K562 treated with DMSO at 1 percent for 48 hours (cell line): ENCODE data around the gene MAPK13. TPM values are rescaled to one million over a fixed set of nuclear protein-coding genes. Genes with fewer than 3 reads are reported as not detected.

Experiments
- total RNA-seq: library from RNA; unstranded; fragments of 300-600 nt; gene quantifications from 2 replicates; pipeline ENCODE4 v1.2.3, GENCODE V29; 2022; ENCODE audit warnings: low replicate concordance; ENCODE audit errors: extremely low read depth

MAPK13 gene
- total RNA-seq, result not detected in 2 replicates

GRCh38 chr6:36129941-36130666 is at the start of gene MAPK13:
Gene MAPK13, plus strand, starts transcription at chr6:36130513. Its CDS starts 70 bp downstream, at chr6:36130583.

Other genes starting within 250 kb of the MAPK13 start
- gene SRPK1, start 209.4 kb upstream of the MAPK13 start, total RNA-seq, result not detected in 2 replicates
- not detected in 2 replicates for gene SLC26A8, start 105.9 kb upstream of the MAPK13 start, total RNA-seq
- not detected in 2 replicates for gene MAPK14, start 102.7 kb upstream of the MAPK13 start, total RNA-seq
- gene BRPF3, start 66.2 kb downstream of the MAPK13 start, total RNA-seq, result 111 TPM in 1 of 2 replicates, not detected in the other
- not detected in 2 replicates for gene PNPLA1, start 139.5 kb downstream of the MAPK13 start, total RNA-seq
- gene BNIP5, start 206.4 kb downstream of the MAPK13 start, total RNA-seq, result not detected in 2 replicates